Head of caudate nucleus (tissue), 42 donors: ENCODE measurements around the gene NISCH.

Experiments
- DNase-seq, 42 donors: peaks; one replicate each; pipeline versions ENCODE4 v3.0.0 to v3.0.0-alpha.2; 2020 to 2021; ENCODE audit warnings: mixed read lengths in 7 of 42
- intact Hi-C: fragments of 100-400 bp; cut with DNase I; formaldehyde crosslinking; loops from one replicate; pipeline ENCODE4 v1.15.0; 2022

The NISCH gene

DNA sequence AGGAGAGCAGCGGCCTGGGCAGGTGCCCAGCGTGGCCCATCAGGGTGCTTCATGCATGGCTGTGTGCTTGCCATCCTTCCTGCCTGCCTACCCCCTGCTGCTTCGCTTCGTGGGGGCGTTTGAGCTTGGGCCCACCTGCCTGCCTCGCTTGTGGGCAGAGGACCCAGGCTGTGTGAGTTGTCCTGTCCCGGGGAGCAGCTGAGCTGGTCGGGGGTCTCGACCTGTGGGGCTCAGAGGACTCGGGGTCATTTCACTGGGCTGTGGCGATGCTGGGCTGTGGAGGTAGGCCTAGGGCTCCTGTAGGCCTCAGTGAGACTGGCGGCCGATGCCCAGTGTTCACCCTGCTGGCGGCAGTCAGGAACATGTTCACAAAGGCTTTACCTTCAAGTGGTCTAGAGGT, 27.7 kb downstream of the NISCH start:
- intact Hi-C loops = no loop called here
- no peak for DNase-seq

DNA sequence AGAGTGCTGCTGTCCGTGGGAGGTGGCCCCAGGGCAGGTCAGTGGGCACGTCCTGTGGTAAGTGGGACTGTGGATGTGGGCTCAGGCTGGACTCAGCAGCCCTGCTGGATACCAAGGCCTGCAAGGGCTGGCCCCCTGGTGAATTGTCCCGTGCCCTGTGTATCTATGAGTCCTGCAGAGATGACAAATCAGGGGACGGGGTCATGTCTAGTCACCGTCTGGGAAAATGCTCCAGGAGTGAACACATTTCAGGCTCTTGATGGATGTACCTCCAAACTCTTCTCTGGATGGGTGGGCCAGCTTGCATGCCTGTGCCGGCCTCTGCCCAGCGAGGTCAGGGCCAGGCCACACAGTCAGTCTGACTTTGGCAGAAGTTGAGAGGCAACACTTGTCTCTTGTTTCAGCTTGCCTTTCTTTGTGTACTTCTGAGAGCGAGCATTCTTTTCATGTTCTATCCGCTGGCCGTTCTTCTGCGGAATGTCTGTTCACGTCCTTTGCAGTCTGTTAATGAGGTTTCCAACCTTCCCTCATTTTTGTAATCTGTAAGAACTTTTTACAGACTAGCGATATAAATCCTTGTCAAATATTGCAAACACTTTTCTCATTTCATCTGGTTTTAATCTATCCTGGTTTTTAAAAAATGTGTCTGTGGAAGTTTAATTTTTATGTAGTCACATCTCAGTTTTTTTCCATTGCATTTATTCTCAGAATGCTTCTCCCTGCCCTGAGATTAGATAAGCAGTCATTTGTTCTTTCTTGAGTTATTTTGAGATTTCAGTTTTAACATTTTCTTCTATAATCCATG, 28.4 kb downstream of the NISCH start:
- intact Hi-C loops = no loop called here
- peak in 2 of 42 donors; percentile 19 to 37 for DNase-seq

DNA sequence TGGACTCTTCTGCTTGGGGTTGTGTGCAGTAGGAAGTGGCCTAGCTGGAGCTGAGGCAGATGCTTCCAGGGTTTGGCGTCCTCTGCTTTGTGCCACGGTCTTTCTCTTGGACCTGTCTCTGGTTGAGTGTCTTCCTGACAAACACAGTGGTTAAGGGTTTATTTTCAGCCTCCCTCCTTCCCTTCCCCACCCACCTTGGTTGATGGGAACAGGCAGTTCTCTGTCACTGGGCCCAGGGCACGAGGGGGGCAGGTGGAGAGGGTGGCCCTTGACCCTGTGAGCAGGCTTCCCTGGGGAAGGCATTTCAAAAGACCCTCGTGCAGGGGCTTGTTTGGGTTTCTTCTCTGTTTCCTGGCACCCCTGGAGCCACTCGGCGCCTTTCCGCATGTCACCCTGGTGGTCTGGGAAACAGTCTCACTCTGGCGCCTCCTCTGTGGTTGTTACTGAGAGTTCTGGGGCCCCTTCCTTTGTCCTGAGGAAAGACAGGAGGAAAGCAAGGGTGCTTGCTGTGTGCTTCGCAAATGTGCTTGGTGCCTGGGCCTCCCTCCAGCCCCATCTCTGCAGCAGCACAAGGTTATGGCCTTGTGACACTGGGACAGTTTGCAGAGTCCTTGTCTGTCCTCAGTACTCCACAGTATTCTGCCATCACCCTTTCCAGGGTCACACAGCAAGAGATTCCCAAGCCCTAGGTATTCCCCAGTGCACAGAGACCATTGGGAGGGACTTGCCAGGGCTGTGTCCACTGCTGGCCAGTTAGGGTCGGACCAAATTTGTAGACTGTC, 29.5 kb downstream of the NISCH start:
- DNase-seq = peak in 1 of 42 donors; percentile 39
- intact Hi-C loops = no loop called here

DNA sequence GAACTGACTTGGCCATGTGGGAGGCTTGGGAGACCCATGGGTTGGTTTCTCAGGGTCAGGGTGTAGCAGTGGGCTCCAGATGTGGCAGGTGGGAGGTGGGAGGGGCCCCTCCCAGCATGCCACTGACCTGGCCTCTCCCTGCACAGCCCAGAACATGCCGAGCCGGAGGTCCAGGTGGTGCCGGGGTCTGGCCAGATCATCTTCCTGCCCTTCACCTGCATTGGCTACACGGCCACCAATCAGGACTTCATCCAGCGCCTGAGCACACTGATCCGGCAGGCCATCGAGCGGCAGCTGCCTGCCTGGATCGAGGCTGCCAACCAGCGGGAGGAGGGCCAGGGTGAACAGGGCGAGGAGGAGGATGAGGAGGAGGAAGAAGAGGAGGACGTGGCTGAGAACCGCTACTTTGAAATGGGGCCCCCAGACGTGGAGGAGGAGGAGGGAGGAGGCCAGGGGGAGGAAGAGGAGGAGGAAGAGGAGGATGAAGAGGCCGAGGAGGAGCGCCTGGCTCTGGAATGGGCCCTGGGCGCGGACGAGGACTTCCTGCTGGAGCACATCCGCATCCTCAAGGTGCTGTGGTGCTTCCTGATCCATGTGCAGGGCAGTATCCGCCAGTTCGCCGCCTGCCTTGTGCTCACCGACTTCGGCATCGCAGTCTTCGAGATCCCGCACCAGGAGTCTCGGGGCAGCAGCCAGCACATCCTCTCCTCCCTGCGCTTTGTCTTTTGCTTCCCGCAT, 31.8 kb downstream of the NISCH start:
- intact Hi-C loops = no loop called here
- DNase-seq = no peak

DNA sequence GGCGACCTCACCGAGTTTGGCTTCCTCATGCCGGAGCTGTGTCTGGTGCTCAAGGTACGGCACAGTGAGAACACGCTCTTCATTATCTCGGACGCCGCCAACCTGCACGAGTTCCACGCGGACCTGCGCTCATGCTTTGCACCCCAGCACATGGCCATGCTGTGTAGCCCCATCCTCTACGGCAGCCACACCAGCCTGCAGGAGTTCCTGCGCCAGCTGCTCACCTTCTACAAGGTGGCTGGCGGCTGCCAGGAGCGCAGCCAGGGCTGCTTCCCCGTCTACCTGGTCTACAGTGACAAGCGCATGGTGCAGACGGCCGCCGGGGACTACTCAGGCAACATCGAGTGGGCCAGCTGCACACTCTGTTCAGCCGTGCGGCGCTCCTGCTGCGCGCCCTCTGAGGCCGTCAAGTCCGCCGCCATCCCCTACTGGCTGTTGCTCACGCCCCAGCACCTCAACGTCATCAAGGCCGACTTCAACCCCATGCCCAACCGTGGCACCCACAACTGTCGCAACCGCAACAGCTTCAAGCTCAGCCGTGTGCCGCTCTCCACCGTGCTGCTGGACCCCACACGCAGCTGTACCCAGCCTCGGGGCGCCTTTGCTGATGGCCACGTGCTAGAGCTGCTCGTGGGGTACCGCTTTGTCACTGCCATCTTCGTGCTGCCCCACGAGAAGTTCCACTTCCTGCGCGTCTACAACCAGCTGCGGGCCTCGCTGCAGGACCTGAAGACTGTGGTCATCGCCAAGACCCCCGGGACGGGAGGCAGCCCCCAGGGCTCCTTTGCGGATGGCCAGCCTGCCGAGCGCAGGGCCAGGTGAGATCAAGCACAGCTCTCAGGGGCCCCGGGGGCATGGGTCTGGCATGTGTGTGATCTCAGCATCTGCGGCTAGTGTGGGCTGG, 32.6 kb downstream of the NISCH start:
- intact Hi-C loops = no loop called here

DNA sequence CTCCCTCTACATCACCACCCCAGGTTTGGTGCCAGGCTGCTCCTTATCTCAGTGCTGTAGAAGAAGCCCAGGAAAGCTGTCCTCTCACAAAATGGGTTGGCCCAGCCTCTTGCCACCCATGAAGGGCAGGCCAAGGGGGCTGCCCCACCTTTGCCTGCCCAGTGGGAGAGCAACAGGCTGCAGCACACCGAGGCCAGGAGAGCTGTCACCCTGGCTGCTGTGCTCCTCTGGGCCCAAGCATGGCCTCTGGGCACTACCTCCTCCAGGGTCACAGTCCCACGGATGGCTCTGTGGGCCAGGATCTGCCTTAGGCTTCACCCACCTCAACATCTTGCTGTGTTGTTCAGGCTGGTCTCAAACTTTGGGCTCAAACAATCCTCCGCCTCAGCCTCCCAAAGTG, 33.3 kb downstream of the NISCH start:
- intact Hi-C loops = no loop called here
- DNase-seq = no peak

More for the DNA sequence above, 32.6 kb downstream of the NISCH start:
- no peak for DNase-seq

DNA sequence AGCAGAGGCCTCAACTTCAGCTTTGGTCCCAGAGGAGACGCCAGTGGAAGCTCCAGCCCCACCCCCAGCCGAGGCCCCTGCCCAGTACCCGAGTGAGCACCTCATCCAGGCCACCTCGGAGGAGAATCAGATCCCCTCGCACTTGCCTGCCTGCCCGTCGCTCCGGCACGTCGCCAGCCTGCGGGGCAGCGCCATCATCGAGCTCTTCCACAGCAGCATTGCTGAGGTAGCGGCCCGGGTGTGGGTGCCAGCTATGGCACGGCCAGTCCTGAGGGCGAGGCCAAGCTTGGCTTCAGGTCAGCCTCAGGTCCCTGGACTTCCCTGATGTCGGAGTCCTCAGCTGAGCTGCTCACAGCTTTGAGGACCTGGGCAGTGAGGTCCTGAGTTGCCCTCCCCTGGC, 34.0 kb downstream of the NISCH start:
- DNase-seq = no peak
- intact Hi-C loops = no loop called here

DNA sequence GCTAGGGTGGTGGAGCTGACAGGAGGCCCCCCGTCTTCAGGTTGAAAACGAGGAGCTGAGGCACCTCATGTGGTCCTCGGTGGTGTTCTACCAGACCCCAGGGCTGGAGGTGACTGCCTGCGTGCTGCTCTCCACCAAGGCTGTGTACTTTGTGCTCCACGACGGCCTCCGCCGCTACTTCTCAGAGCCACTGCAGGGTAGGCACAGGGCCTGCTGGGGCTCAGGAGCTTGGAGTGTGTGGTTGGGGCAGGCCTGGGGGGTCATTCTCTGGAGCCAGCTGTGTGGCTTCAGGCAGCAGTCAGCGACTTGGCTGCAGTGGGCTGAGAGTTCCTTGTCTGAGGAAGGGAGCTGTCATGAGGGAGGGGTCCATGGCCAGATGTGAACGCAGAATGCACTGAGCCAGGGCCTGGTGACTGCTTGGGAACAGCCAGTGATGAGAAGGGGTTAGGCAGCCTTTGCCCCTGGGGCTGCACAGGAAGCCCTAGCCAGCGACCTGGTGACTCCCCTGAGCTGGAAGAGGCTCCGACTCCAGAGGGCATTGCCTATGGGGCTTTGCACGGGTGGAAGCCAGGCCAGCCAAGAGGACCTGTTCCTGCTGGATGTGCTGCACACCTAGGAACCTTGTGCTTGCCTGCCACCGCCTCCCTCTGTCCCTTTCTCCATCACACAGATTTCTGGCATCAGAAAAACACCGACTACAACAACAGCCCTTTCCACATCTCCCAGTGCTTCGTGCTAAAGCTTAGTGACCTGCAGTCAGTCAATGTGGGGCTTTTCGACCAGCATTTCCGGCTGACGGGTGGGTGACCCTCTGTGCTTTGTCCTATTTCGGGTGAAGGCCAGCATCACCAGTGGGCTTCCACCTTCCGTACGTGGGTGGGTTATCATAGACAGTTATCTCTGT, 34.9 kb downstream of the NISCH start:
- intact Hi-C loops = no loop called here
- DNase-seq = no peak

DNA sequence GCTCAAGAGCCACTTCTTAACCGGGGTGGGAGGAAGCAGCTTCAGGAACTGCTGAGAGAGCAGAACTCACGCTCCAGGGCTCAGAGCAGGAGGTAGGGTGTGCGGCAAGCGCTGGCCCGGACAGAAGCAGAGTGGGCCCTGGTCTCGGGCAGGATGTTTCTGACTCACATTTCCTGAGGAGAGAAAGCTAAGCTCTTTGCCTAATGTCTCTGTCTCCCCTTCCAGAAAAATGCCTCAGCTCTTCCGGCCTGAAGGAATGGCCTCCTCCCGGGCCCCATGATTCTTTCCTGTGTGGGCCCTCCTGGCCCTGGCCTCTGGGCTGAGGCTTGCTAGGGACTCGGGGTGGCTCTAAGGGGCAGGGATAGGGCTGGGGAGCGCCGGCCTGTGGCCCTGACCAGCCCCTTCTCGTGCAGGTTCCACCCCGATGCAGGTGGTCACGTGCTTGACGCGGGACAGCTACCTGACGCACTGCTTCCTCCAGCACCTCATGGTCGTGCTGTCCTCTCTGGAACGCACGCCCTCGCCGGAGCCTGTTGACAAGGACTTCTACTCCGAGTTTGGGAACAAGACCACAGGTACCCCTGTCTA, 35.6 kb downstream of the NISCH start:
- DNase-seq = peak in 20 of 42 donors; percentile 23 to 69 (median 44)
- intact Hi-C loops = no loop called here

DNA sequence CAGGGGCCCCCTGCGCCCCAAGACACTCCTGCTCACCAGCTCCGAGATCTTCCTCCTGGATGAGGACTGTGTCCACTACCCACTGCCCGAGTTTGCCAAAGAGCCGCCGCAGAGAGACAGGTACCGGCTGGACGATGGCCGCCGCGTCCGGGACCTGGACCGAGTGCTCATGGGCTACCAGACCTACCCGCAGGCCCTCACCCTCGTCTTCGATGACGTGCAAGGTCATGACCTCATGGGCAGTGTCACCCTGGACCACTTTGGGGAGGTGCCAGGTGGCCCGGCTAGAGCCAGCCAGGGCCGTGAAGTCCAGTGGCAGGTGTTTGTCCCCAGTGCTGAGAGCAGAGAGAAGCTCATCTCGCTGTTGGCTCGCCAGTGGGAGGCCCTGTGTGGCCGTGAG, 36.7 kb downstream of the NISCH start:
- intact Hi-C loops = no loop called here

DNA sequence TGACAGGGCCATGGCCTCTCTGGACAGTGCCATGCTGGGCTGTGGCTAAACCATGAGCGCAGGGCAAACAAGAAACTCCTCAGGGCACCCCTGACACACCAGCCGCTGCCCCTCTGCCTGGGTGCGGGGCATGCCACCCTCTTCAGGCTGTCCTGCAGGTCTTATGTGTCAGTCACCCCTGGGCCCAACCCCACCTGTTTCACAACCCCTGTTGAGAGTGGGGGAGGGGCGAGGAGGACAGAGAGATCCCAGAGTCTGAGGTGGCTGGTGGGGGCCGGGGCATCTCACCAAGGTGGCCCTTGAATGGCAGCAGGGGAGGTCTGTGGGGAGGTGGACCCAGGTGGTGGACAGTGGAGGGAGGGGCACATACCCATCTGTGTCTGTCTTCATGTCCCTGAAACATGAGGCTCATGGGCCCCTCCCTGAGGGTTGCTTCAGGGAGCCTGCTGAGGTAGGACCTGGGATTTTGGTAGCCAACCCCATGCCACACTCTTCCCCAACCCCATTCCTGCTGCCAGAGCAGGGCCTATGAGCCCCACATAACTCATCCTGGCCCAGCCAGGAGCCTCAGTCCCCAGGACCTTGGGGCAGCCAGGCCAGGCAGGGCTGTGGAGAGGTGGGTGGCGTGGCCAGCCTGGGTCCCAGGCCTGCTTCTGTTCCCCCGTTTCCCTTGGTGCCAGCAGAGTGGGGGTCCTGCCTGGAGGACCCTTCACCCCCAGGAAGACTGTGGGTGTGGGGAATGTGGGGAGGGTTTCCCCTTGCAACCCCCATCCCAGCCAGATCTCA, 38.0 kb downstream of the NISCH start:
- DNase-seq = no peak
- intact Hi-C loops = no loop called here

More for the DNA sequence above, 36.7 kb downstream of the NISCH start:
- no peak for DNase-seq

DNA sequence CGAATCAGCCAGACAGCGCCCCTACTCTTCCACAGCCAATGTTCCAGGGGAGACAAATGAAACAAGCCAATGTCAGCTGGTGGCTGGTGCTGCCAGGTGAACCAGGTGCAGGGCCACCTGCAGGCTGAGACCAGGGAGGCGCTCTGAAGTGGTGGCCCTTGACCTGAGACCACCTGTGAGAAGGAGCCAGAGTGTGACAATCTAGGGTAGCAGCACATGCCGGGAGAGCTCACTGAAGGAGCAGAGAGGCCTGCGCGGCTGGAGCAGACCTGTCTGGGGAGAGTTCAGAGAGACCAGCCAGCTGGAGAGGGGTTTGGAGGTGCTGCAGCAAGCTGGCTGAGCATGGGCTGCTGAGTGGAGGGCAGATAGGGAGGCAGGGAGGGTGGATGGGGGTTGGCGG, 39.0 kb downstream of the NISCH start:
- no peak for DNase-seq
- intact Hi-C loops = no loop called here

DNA sequence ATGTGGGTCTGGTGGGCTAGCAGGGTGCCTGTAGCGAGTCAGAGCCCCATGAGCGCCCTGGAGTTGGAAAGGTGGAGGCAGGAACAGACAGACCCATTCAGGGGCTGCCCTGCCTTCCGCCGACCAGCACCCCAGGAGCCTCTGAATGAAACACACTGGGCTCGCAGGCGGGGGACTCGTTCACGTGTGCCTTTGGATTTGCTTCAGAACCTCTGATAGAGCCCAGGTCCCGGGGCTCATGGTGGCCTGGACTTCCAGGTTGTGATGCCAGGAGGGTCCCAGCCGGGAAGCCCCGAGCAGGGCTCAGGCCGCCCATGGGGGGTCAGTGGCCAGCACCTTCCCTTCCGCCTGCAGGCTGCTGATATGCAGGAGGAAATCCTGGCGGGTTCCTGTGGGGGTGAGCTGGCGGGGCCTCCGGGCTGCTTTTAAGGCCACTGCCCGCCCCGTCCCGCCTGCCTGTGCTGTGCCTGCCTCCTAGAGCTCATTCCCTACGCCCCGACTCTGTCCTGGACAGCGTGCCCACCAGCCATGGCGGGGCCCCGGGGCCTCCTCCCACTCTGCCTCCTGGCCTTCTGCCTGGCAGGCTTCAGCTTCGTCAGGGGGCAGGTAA, 39.6 kb downstream of the NISCH start, which contains the start of gene STAB1:
Gene STAB1 (plus strand): TSS at position 453 of the 610 bp plus-strand sequence. CDS start 76 bp downstream, at position 529.
- intact Hi-C loops = no loop called here
- peak in 6 of 42 donors; percentile 25 to 59 (median 36) for DNase-seq

DNA sequence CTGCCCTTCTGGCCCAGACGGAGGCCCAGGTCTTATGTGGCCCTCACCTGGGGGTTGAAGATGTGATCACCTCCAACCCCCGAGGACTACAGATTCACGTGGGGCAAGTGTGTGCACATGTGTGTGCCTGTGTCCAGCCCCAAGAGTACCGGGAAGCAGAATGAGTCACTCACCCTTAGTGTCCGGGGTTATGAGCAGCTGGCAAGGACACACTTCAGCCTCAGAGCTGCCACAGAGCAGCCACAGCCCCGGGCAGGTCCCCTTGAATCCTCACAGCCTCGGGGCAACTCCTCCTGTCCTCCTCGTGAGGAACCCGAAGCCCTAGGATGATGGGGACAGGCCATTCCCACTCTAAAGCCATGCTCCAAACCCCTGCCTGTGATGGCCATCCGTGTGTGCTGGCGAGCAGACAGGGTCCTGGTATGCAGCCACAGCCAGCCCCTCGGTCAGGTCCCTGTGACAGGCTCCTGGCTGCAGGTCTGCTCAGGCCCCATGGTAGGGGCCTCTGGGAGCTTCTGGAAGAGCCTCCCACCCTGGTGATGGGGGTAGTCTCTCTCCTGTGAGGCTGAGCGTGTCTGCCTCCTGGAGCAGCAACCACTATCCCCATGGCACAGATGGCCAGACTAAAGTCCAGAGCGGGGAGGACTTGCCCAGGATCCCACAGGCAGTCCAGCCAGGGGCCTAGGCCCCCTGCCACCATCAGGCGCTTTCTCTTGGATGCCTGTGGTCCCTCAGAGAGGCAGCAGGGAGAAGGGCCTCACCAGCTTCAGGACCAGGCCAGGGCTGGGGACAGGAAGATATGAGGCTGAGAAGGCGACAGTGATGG, 40.6 kb downstream of the NISCH start:
- intact Hi-C loops = no loop called here
- DNase-seq = no peak
